Endothelial cell of umbilical vein (primary cell): ENCODE measurements around the gene SPIRE2. TPM values are rescaled to one million over a fixed set of nuclear protein-coding genes. Genes with fewer than 3 reads are reported as not detected.

Experiments used
- BruUV-seq: library from RNA; stranded (reverse); fragments of 400-500 nt; replicated peaks from 2 replicates; lab custom pipeline; 2021; lab: Mats Ljungman, UMichigan
- CTCF ChIA-PET: fragments of 300-600, 350-600 bp; sonication (Branson Sonifier 250); formaldehyde crosslinking; loops from one replicate; lab custom pipeline; 2021; ENCODE audit warnings: antibody characterized with exemption, inconsistent platforms; lab: Charles Lee
- POLR2A ChIA-PET: fragments of 300-600, 350-600 bp; sonication (Branson Sonifier 250); formaldehyde crosslinking; loops from one replicate; lab custom pipeline; 2021; ENCODE audit warnings: antibody characterized with exemption, inconsistent platforms; lab: Charles Lee
- DNase-seq: peaks from one replicate; pipeline ENCODE4 v3.0.0-alpha.2; 2011; ENCODE audit warnings: low read depth, low spot score
- FAIRE-seq: peaks from 2 replicates; lab custom pipeline; 2011; peaks lifted over from hg19 to GRCh38; lab: Jason Lieb, UNC
- H2AFZ ChIP-seq: 2 replicates; pipeline ENCODE4 v1.6.0; 2012; ENCODE audit warnings: low read depth, low read length, control low read depth, inconsistent platforms
- H3K27ac ChIP-seq: 2 replicates; pipeline ENCODE4 v1.5.1; 2011; ENCODE audit warnings: low read depth, mild to moderate bottlenecking, control low read depth, low read length, moderate library complexity; ENCODE audit not compliant: insufficient read depth
- H3K27me3 ChIP-seq, 2 experiments: 2 replicates each; pipeline versions ENCODE4 v1.6.0 to v1.6.1; 2011; ENCODE audit warnings: low read length in 2 of 2, mixed read lengths in 1 of 2; ENCODE audit not compliant: control insufficient read depth in 2 of 2, insufficient read depth in 2 of 2
- H3K36me3 ChIP-seq, 2 experiments: 2 replicates in 1 of 2; 3 replicates in 1 of 2; pipeline ENCODE4 v1.5.1; 2011; ENCODE audit warnings: low read length in 2 of 2, mild to moderate bottlenecking in 1 of 2, moderate library complexity in 1 of 2; ENCODE audit not compliant: control insufficient read depth in 2 of 2, insufficient read depth in 2 of 2; ENCODE audit errors: extremely low read depth in 1 of 2
- H3K4me1 ChIP-seq: 3 replicates; pipeline ENCODE4 v1.5.1; 2011; ENCODE audit warnings: mild to moderate bottlenecking, low read length; ENCODE audit not compliant: control insufficient read depth, insufficient read depth; ENCODE audit errors: extremely low read depth
- H3K4me2 ChIP-seq: 2 replicates; pipeline ENCODE4 v1.6.1; 2011; ENCODE audit warnings: low read length, control low read depth, mixed read lengths; ENCODE audit not compliant: insufficient read depth
- H3K4me3 ChIP-seq, 3 experiments: fragments of 200-600 bp in 1 of 3; sonication (generic), shearing (Covaris generic) in 1 of 3; replicated peaks in 1 of 3; 2 replicates each; pipeline ENCODE4 v1.5.1; 2011 to 2016; ENCODE audit warnings: control low read depth in 3 of 3, low read length in 3 of 3, mild to moderate bottlenecking in 2 of 3, inconsistent platforms in 1 of 3, low read depth in 1 of 3, moderate library complexity in 1 of 3; ENCODE audit not compliant: insufficient read depth in 1 of 3
- H3K79me2 ChIP-seq: 2 replicates; pipeline ENCODE4 v1.6.0; 2012; ENCODE audit warnings: low read length, inconsistent platforms; ENCODE audit not compliant: control insufficient read depth, insufficient read depth
- H3K9ac ChIP-seq: replicated peaks from 2 replicates; pipeline ENCODE3; 2011; ENCODE audit warnings: low read length, control low read depth; ENCODE audit not compliant: insufficient read depth; ENCODE audit errors: extremely low read depth
- H3K9me1 ChIP-seq: replicated peaks from 3 replicates; pipeline ENCODE4 v1.6.0; 2011; ENCODE audit warnings: mild to moderate bottlenecking, low read length; ENCODE audit not compliant: control insufficient read depth, insufficient read depth; ENCODE audit errors: extremely low read depth
- H3K9me3 ChIP-seq: replicated peaks from 2 replicates; pipeline ENCODE4 v1.5.1; 2012; ENCODE audit warnings: low read length, inconsistent platforms; ENCODE audit not compliant: control insufficient read depth, insufficient read depth
- H4K20me1 ChIP-seq: replicated peaks from 2 replicates; pipeline ENCODE3; 2011; ENCODE audit warnings: mild to moderate bottlenecking, low read length; ENCODE audit not compliant: control insufficient read depth, insufficient read depth; ENCODE audit errors: extremely low read depth
- EZH2 ChIP-seq: IDR thresholded peaks from 2 replicates; pipeline ENCODE4 v1.6.1; 2012; ENCODE audit warnings: borderline replicate concordance, low read depth, mild to moderate bottlenecking, moderate library complexity, low read length, inconsistent platforms; ENCODE audit not compliant: severe bottlenecking
- FOS ChIP-seq: IDR thresholded peaks from 2 replicates; pipeline ENCODE4 v1.6.1; 2011; ENCODE audit warnings: mild to moderate bottlenecking, low read length, moderate library complexity, borderline replicate concordance; ENCODE audit not compliant: insufficient read depth
- GATA2 ChIP-seq: IDR thresholded peaks from 2 replicates; pipeline ENCODE4 v1.7.0; 2011; ENCODE audit warnings: low read depth, mild to moderate bottlenecking, moderate library complexity, mixed read lengths, low read length; ENCODE audit not compliant: insufficient read length, insufficient read depth
- JUN ChIP-seq: IDR thresholded peaks from 2 replicates; pipeline ENCODE4 v1.6.1; 2011; ENCODE audit warnings: borderline replicate concordance, low read depth; ENCODE audit not compliant: insufficient read length, insufficient read depth
- MYC ChIP-seq: IDR thresholded peaks from one replicate; pipeline ENCODE4 v1.6.1; 2011; ENCODE audit warnings: mild to moderate bottlenecking, low read depth, low read length
- POLR2A ChIP-seq: IDR thresholded peaks from 2 replicates; pipeline ENCODE4 v1.6.1; 2012; ENCODE audit warnings: low read depth, mild to moderate bottlenecking, control low read depth, low read length
- POLR2AphosphoS5 ChIP-seq: IDR thresholded peaks from 2 replicates; pipeline ENCODE4 v1.6.1; 2012; ENCODE audit warnings: low read depth, mild to moderate bottlenecking, control low read depth, low read length, moderate library complexity; ENCODE audit not compliant: insufficient read depth
- dilution Hi-C: fragments of 300-500 bp; cut with MboI; formaldehyde crosslinking; loops from one replicate; pipeline ENCODE4 v1.15.0; 2019; ENCODE audit warnings: low sequenced_read_pairs; ENCODE audit not compliant: extremely low pct_ligation_motif_present
- intact Hi-C: fragments of 100-400 bp; cut with micrococcal nuclease; formaldehyde crosslinking; loops from one replicate; pipeline ENCODE4 v1.10.0; 2022
- polyA plus RNA-seq, 4 experiments: library from polyadenylated mRNA; depleted of rRNA in 3 of 4; stranded (reverse) in 3 of 4; unstranded in 1 of 4; fragments of >200 nt; gene quantifications; 2 replicates each; pipeline versions ENCODE4 v1.2.1 to v1.2.3, GENCODE V29; 2011 to 2012; ENCODE audit warnings: missing spikeins in 1 of 4
- total RNA-seq: library from RNA; stranded (reverse); gene quantifications from 2 replicates; pipeline ENCODE4 v1.2.3, GENCODE V29; 2021
- TF ChIP-seq, protein P1 (sequence below): IDR thresholded peaks from 2 replicates; pipeline ENCODE4 v1.6.1; 2011; ENCODE audit not compliant: insufficient read depth, insufficient read length
- TF ChIP-seq, protein P2 (sequence below), 2 donors: IDR thresholded peaks; 1 replicate in 1 of 2; 2 replicates in 1 of 2; pipeline ENCODE4 v1.5.1; 2011; ENCODE audit warnings: low read length in 2 of 2, mild to moderate bottlenecking in 2 of 2, moderate library complexity in 2 of 2, control low read depth in 1 of 2, inconsistent platforms in 1 of 2, low read depth in 1 of 2; ENCODE audit not compliant: insufficient read depth in 1 of 2; ENCODE audit errors: extremely low read depth in 1 of 2

Gene SPIRE2
- total and polyA plus RNA-seq, 2 donors (not counting 3 experiments of a cell fraction or from before 2014, with no cell fraction given) = 1.2 to 3.1 TPM

DNA sequence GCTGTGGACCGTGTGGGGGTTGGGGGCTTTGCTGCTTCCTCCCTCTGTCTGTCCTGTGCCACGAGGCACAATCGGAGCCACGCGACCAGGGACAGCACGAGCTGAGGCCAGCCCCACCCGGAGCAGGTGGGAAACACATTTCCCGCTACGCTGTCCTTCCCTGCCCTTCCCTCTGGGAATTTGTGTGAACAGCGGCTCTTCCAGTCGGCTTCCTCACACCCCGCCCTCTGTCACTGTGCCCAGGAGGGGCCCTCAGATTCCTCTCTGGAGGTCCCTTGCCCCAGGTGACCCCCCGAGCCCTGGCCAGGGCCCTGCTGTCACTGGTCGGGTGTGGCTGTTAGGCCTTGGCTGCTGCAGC, 19.6 kb downstream of the SPIRE2 start:
- Histone ChIP-seq H3K79me2 (no peaks in the 10 kb centered on the region), H3K27me3 (no peaks in the 10 kb centered on the region), H3K36me3 (no peaks in the 10 kb centered on the region), H4K20me1 (no peaks in the 10 kb centered on the region), H3K27ac (no peak overlapping the region), H3K4me1 (no peaks in the 10 kb centered on the region), H3K9me3 (no peaks in the 10 kb centered on the region), H2AFZ (no peak overlapping the region), H3K4me3 (no peak overlapping the region), H3K9me1 (no peaks in the 10 kb centered on the region), H3K4me2 (no peak overlapping the region), H3K9ac (no peak overlapping the region)
- intact Hi-C loops = no loop called here
- FAIRE-seq (no peak), DNase-seq (no peak)
- TF ChIP-seq, protein P1, sequence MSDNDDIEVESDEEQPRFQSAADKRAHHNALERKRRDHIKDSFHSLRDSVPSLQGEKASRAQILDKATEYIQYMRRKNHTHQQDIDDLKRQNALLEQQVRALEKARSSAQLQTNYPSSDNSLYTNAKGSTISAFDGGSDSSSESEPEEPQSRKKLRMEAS = no peak
- TF ChIP-seq, protein P2, sequence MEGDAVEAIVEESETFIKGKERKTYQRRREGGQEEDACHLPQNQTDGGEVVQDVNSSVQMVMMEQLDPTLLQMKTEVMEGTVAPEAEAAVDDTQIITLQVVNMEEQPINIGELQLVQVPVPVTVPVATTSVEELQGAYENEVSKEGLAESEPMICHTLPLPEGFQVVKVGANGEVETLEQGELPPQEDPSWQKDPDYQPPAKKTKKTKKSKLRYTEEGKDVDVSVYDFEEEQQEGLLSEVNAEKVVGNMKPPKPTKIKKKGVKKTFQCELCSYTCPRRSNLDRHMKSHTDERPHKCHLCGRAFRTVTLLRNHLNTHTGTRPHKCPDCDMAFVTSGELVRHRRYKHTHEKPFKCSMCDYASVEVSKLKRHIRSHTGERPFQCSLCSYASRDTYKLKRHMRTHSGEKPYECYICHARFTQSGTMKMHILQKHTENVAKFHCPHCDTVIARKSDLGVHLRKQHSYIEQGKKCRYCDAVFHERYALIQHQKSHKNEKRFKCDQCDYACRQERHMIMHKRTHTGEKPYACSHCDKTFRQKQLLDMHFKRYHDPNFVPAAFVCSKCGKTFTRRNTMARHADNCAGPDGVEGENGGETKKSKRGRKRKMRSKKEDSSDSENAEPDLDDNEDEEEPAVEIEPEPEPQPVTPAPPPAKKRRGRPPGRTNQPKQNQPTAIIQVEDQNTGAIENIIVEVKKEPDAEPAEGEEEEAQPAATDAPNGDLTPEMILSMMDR (IDR thresholded peaks at IDR 0.05; ENCODE audit: extremely low read depth in 1 of 2, insufficient read depth in 1 of 2, low read depth in 1 of 2, low read length in 2 of 2) = no peak
- TF ChIP-seq POLR2AphosphoS5 = no peak
- dilution Hi-C loops = no loop called here
- CTCF ChIA-PET = interaction anchor here (1.5 kb wide), 1 partner anchor 13 kb away, joined by 6 read pairs; no protein-coding TSS in a partner anchor
- BruUV-seq = no TSS peak
- POLR2A ChIA-PET = no interaction called here

DNA sequence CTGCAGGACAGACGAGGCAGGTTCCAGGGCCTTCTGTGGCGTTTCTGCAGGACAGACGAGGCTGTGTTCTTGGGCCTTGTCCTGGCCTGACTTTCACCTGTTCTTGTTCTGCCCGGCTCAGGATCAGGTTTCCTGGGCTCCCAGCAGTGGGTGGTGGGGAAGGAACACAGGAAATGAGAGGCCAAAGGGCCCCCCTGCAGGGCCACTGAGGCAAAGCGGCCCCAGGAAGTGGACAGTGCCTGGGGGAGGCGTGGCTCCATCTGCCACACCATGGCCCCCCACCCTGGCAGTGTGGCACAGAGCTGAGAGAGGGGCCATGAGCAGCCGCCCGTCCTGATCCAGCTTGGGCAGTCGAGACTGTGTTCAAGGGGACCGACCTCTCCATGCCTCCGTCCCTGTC, 20.7 kb downstream of the SPIRE2 start:
- intact Hi-C loops (no loop called here), dilution Hi-C loops (no loop called here)
- ChIA-PET CTCF (no interaction called here), POLR2A (no interaction called here)
- TF ChIP-seq EZH2 (no peak), POLR2AphosphoS5 (no peak), JUN (no peak), POLR2A (no peak), FOS (no peak), MYC (no peak), GATA2 (no peak)
- TF ChIP-seq, protein P2 (IDR thresholded peaks at IDR 0.05; ENCODE audit: extremely low read depth in 1 of 2, insufficient read depth in 1 of 2, low read depth in 1 of 2, low read length in 2 of 2) = no peak
- TF ChIP-seq, protein P1 = no peak
- Histone ChIP-seq H3K27me3 (no peaks in the 10 kb centered on the region), H3K4me2 (no peak overlapping the region), H3K4me3 (no peak overlapping the region), H3K9me1 (no peaks in the 10 kb centered on the region), H3K9ac (no peak overlapping the region), H3K4me1 (no peaks in the 10 kb centered on the region), H4K20me1 (no peaks in the 10 kb centered on the region), H3K27ac (no peak overlapping the region), H3K9me3 (no peaks in the 10 kb centered on the region), H3K36me3 (no peaks in the 10 kb centered on the region), H2AFZ (no peak overlapping the region), H3K79me2 (no peaks in the 10 kb centered on the region)
- DNase-seq (no peak), FAIRE-seq (no peak)
- BruUV-seq = no TSS peak
